SK-N-SH (cell line): ENCODE measurements around the gene ALOXE3. TPM values are rescaled to one million over a fixed set of nuclear protein-coding genes. Genes with fewer than 3 reads are reported as not detected.

Experiments used
- CTCF ChIA-PET: fragments of 300-600, 350-600 bp; formaldehyde crosslinking; extraction: SDS; loops from one replicate; lab custom pipeline; 2021; lab: Yijun Ruan, JAX
- POLR2A ChIA-PET: fragments of 350-600 bp; sonication (Branson Sonifier 250); formaldehyde crosslinking; extraction: SDS; loops from one replicate; lab custom pipeline; 2020; ENCODE audit warnings: antibody characterized with exemption, inconsistent platforms; lab: Yijun Ruan, JAX
- DNase-seq: peaks from one replicate; pipeline ENCODE4 v3.0.0; 2012
- H2AFZ ChIP-seq: fragments of 200-600 bp; sonication (generic); 2 replicates; pipeline ENCODE4 v1.8.1; 2016; ENCODE audit warnings: antibody characterized with exemption, mild to moderate bottlenecking, low read depth
- H3F3A ChIP-seq: fragments of 200-600 bp; sonication (generic); replicated peaks from 2 replicates; pipeline ENCODE3; 2016; ENCODE audit warnings: antibody characterized with exemption, mild to moderate bottlenecking; ENCODE audit not compliant: insufficient read depth
- H3K27ac ChIP-seq, 2 experiments: fragments of 200-500 bp in 1 of 2; fragments of 200-600 bp in 1 of 2; sonication (Bioruptor generic) in 1 of 2; sonication (generic), shearing (Covaris generic) in 1 of 2; 2 replicates each; pipeline versions ENCODE4 v1.5.1 to v1.6.1; 2014 to 2016; ENCODE audit warnings: low read depth in 2 of 2, inconsistent platforms in 1 of 2, low read length in 1 of 2, mild to moderate bottlenecking in 1 of 2, mixed read lengths in 1 of 2
- H3K27me3 ChIP-seq: fragments of 200-600 bp; sonication (generic), shearing (Covaris generic); 2 replicates; pipeline ENCODE4 v1.6.1; 2016; ENCODE audit warnings: mixed run types; ENCODE audit not compliant: insufficient read depth
- H3K36me3 ChIP-seq, 2 experiments: fragments of 200-500 bp in 1 of 2; fragments of 200-600 bp in 1 of 2; sonication (Bioruptor generic) in 1 of 2; sonication (generic) in 1 of 2; replicated peaks in 1 of 2; 2 replicates each; pipeline versions ENCODE3 to v1.5.1; 2014 to 2016; ENCODE audit warnings: low read length in 1 of 2, mild to moderate bottlenecking in 1 of 2; ENCODE audit not compliant: insufficient read depth in 2 of 2, control insufficient read depth in 1 of 2
- H3K4me1 ChIP-seq, 2 experiments: fragments of 200-500 bp in 1 of 2; fragments of 200-600 bp in 1 of 2; sonication (Bioruptor generic) in 1 of 2; sonication (generic), shearing (Covaris generic) in 1 of 2; 2 replicates each; pipeline versions ENCODE4 v1.5.1 to v1.6.1; 2014 to 2016; ENCODE audit warnings: low read depth in 1 of 2, low read length in 1 of 2, mixed run types in 1 of 2; ENCODE audit not compliant: insufficient read depth in 2 of 2, control insufficient read depth in 1 of 2
- H3K4me2 ChIP-seq: fragments of 200-600 bp; sonication (generic), shearing (Covaris generic); 2 replicates; pipeline ENCODE4 v1.6.1; 2017; ENCODE audit warnings: mixed run types
- H3K4me3 ChIP-seq, 2 experiments: fragments of 200-500 bp in 1 of 2; fragments of 200-600 bp in 1 of 2; sonication (Bioruptor generic) in 1 of 2; sonication (generic), shearing (Covaris generic) in 1 of 2; 2 replicates each; pipeline versions ENCODE4 v1.5.1 to v1.8.1; 2014 to 2016; ENCODE audit warnings: low read depth in 2 of 2, inconsistent platforms in 1 of 2, low read length in 1 of 2, mild to moderate bottlenecking in 1 of 2, mixed read lengths in 1 of 2, moderate library complexity in 1 of 2
- H3K79me2 ChIP-seq: fragments of 200-600 bp; sonication (generic); 2 replicates; pipeline ENCODE4 v1.8.1; 2017; ENCODE audit warnings: mild to moderate bottlenecking; ENCODE audit not compliant: insufficient read depth
- H3K9ac ChIP-seq: fragments of 200-600 bp; sonication (generic); 2 replicates; pipeline ENCODE4 v1.6.1; 2017; ENCODE audit warnings: mixed run types
- H3K9me2 ChIP-seq: fragments of 200-600 bp; sonication (generic); 2 replicates; pipeline ENCODE4 v1.6.1; 2017; ENCODE audit warnings: mixed run types
- H3K9me3 ChIP-seq: fragments of 200-600 bp; sonication (generic); 2 replicates; pipeline ENCODE4 v1.6.1; 2017; ENCODE audit warnings: mixed run types, mild to moderate bottlenecking, moderate library complexity
- H4K20me1 ChIP-seq: fragments of 200-600 bp; sonication (generic); 2 replicates; pipeline ENCODE4 v1.6.1; 2017; ENCODE audit warnings: mild to moderate bottlenecking, mixed run types; ENCODE audit not compliant: insufficient read depth
- CHD2 ChIP-seq: fragments of 150-350 bp; IDR thresholded peaks from 2 replicates; pipeline ENCODE4 v1.6.1; 2018; ENCODE audit warnings: low read length; ENCODE audit not compliant: partially characterized antibody
- CTCF ChIP-seq: fragments of 200-600 bp; sonication (generic); IDR thresholded peaks from 2 replicates; pipeline ENCODE4 v1.6.1; 2017; ENCODE audit warnings: antibody characterized with exemption, mild to moderate bottlenecking, moderate library complexity
- EZH2phosphoT487 ChIP-seq: fragments of 200-600 bp; sonication (generic); IDR thresholded peaks from 2 replicates; pipeline ENCODE4 v1.6.1; 2017; ENCODE audit warnings: low read depth, mixed run types, mild to moderate bottlenecking, antibody characterized with exemption, moderate library complexity, borderline replicate concordance
- FOXM1 ChIP-seq: IDR thresholded peaks from 2 replicates; pipeline ENCODE4 v1.4.0; 2012; ENCODE audit warnings: low read depth, mild to moderate bottlenecking
- IRF3 ChIP-seq: fragments of 150-350 bp; IDR thresholded peaks from 2 replicates; pipeline ENCODE4 v1.6.1; 2016; ENCODE audit warnings: mild to moderate bottlenecking, low read depth, low read length
- JUND ChIP-seq: IDR thresholded peaks from 2 replicates; pipeline ENCODE4 v1.4.0; 2012
- MAX ChIP-seq: IDR thresholded peaks from 2 replicates; pipeline ENCODE4 v1.4.0; 2012; ENCODE audit warnings: low read depth
- NFIC ChIP-seq: IDR thresholded peaks from 2 replicates; pipeline ENCODE4 v1.4.0; 2012; ENCODE audit warnings: borderline replicate concordance
- NRF1 ChIP-seq: IDR thresholded peaks from 2 replicates; pipeline ENCODE4 v1.6.1; 2012; ENCODE audit warnings: low read depth, mild to moderate bottlenecking, low read length
- RAD21 ChIP-seq: IDR thresholded peaks from 2 replicates; pipeline ENCODE4 v1.6.1; 2012; ENCODE audit warnings: mild to moderate bottlenecking, low read length
- RCOR1 ChIP-seq: fragments of 150-350 bp; IDR thresholded peaks from 2 replicates; pipeline ENCODE4 v1.6.1; 2017; ENCODE audit warnings: antibody characterized with exemption, low read length
- SMC3 ChIP-seq: IDR thresholded peaks from 2 replicates; pipeline ENCODE4 v1.6.1; 2012; ENCODE audit warnings: low read depth, low read length, improper control_type of control experiment
- WGBS: methylation state at CpG from one replicate; pipeline ENCODE4 v1.1.6; 2017; ENCODE audit warnings: low lambda C conversion rate; 5-methylcytosine and 5-hydroxymethylcytosine counted together
- polyA plus RNA-seq, 3 experiments: library from polyadenylated mRNA; depleted of rRNA; stranded (reverse); fragments of >200 nt; gene quantifications; 2 replicates each; pipeline ENCODE4 v1.2.3, GENCODE V29; 2012
- TF ChIP-seq, protein P1 (sequence below): fragments of 150-350 bp; IDR thresholded peaks from 2 replicates; pipeline ENCODE4 v1.6.1; 2017; ENCODE audit warnings: antibody characterized with exemption, low read length, low read depth, borderline replicate concordance
- TF ChIP-seq, protein P2 (sequence below): IDR thresholded peaks from 2 replicates; pipeline ENCODE4 v1.4.0; 2012; ENCODE audit warnings: low read depth, borderline replicate concordance

ALOXE3 gene
- polyA plus RNA-seq, 1 of the 3 experiments (the other 2 are of a cell fraction): 0.46 TPM

DNA sequence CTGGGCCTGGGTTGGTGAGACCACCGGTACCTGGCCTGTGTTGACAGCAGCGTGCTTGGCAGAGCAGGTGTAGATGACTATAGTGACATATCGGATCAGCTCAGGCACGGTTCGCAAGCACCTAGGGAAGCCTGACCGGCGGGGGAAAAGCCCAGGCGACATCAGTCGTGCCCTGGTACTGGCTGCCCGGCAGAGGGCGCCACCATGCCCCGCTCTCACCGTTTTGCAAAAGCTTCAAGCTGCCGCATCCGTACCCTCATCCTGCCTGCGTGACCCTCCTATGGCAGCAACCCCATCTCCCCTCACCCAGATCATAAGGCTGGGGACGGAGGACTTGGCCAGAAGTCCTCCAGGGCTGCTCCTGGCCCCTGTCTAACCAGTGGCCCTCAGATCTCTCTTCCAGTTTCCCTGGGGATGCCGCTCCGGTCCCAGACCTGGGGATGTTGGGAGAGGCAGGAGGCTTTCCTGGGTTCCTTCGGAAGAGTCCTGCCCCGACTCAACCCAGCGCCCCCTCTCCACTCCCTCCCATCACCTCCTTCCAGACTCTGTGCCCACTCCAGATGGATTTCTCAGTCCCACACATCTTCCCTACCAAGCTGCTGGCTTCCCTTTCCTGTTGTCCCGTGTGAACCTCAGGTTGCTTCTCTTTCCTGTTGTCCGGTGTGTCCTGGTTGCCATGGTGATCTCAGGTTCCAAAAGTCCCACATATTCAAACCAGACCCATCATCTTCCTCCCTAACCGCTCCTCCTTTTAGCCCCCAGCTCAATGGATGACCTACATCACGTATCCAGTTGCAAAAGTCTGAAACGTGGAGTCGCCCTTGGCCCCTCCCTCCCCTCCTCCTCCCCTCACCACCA lies 44.5 kb downstream of the ALOXE3 start:
- H3K4me3 ChIP-seq: peak overlapping the region in 1 of 2 experiments; percentile 26; a peak in 1 of 4 replicates
- TF ChIP-seq, protein P1, sequence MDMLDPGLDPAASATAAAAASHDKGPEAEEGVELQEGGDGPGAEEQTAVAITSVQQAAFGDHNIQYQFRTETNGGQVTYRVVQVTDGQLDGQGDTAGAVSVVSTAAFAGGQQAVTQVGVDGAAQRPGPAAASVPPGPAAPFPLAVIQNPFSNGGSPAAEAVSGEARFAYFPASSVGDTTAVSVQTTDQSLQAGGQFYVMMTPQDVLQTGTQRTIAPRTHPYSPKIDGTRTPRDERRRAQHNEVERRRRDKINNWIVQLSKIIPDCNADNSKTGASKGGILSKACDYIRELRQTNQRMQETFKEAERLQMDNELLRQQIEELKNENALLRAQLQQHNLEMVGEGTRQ: no peak
- TF ChIP-seq CHD2: peak; percentile 36
- peak; percentile 41 for TF ChIP-seq RAD21
- no peak for TF ChIP-seq JUND
- TF ChIP-seq, protein P2, sequence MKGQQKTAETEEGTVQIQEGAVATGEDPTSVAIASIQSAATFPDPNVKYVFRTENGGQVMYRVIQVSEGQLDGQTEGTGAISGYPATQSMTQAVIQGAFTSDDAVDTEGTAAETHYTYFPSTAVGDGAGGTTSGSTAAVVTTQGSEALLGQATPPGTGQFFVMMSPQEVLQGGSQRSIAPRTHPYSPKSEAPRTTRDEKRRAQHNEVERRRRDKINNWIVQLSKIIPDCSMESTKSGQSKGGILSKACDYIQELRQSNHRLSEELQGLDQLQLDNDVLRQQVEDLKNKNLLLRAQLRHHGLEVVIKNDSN: no peak
- no peak for TF ChIP-seq IRF3
- no peak for TF ChIP-seq FOXM1
- TF ChIP-seq MAX: no peak
- TF ChIP-seq RCOR1: no peak
- peak; percentile 28; the same call in 1 of the 2 replicates for TF ChIP-seq SMC3
- TF ChIP-seq EZH2phosphoT487: no peak
- TF ChIP-seq NRF1: no peak
- TF ChIP-seq NFIC: no peak
- TF ChIP-seq CTCF: peak; percentile 89
- H3K27ac ChIP-seq: no peak overlapping the region
- WGBS: 10% methylated on average over 17 of the region's 28 CpGs
- H3F3A ChIP-seq: no peaks in the 10 kb centered on the region
- peaks cover 0 to 8% of the 10 kb centered on the region in 2 experiments; a peak in 1 of 4 replicates for H3K4me1 ChIP-seq
- H3K36me3 ChIP-seq: no peaks in the 10 kb centered on the region
- no peaks in the 10 kb centered on the region for H3K9me2 ChIP-seq
- no peaks in the 10 kb centered on the region for H3K9me3 ChIP-seq
- no peak overlapping the region for H3K9ac ChIP-seq
- peak; percentile 89 for DNase-seq
- ChIA-PET CTCF (interaction anchor here (0.6 to 20.8 kb wide), 54 partner anchors 9 to 565 kb away, joined by 3 to 390 read pairs (median 4); partner anchors contain the start of genes ALOX12B, ALOXE3 and HES7), POLR2A (interaction anchor here (1.7 kb wide), 1 partner anchor 99 kb away, joined by 5 read pairs; no protein-coding TSS in a partner anchor)
- no peaks in the 10 kb centered on the region for H3K79me2 ChIP-seq
- H4K20me1 ChIP-seq: no peaks in the 10 kb centered on the region
- peaks cover 64% of the 10 kb centered on the region for H3K27me3 ChIP-seq
- no peak overlapping the region for H2AFZ ChIP-seq
- H3K4me2 ChIP-seq: peak overlapping the region; percentile 44
